Testis (tissue), 3 donors: Measurements from ENCODE around the gene KCNA5. TPM values are rescaled to one million over a fixed set of nuclear protein-coding genes. Genes with fewer than 3 reads are reported as not detected.

Experiments used
- DNase-seq: peaks from one replicate; pipeline ENCODE4 v3.0.0-alpha.2; 2019
- H3K27ac ChIP-seq, 2 donors: fragments of 200-600 bp; sonication (generic); one replicate each; pipeline ENCODE4 v1.5.1; 2019
- H3K27me3 ChIP-seq: fragments of 200-600 bp; sonication (generic); one replicate; pipeline ENCODE4 v1.5.1; 2019
- H3K36me3 ChIP-seq: fragments of 200-600 bp; sonication (generic); one replicate; pipeline ENCODE4 v1.5.1; 2017; ENCODE audit warnings: low read depth; ENCODE audit errors: missing control alignments
- H3K4me1 ChIP-seq: fragments of 200-600 bp; sonication (generic); one replicate; pipeline ENCODE4 v1.5.1; 2019
- H3K4me3 ChIP-seq, 2 donors: fragments of 200-600 bp; sonication (generic); one replicate each; pipeline ENCODE4 v1.5.1; 2017 to 2019
- H3K9me3 ChIP-seq: fragments of 200-600 bp; sonication (generic); one replicate; pipeline ENCODE4 v1.5.1; 2017
- POLR2A ChIP-seq: fragments of 450-650 bp; IDR thresholded peaks from one replicate; pipeline ENCODE4 v1.6.1; 2017; ENCODE audit warnings: antibody characterized with exemption, mild to moderate bottlenecking, moderate library complexity
- WGBS, 2 donors: methylation state at CpG; one replicate each; pipeline ENCODE4 v1.1.5; 2018; 5-methylcytosine and 5-hydroxymethylcytosine counted together
- intact Hi-C: fragments of 100-400 bp; cut with DNase I; formaldehyde crosslinking; loops from one replicate; pipeline ENCODE4 v1.15.1; 2023; ENCODE audit warnings: low total_unique reads
- polyA plus RNA-seq: library from polyadenylated mRNA; stranded (reverse); fragments of 350-450 nt; fragmentation: Illumina TruSeq; extraction: RNeasy Lipid Tissue Mini Kit (QIAGEN cat#74804); gene quantifications from one replicate; pipeline ENCODE4 v1.2.3, GENCODE V29; 2014; ENCODE audit warnings: low read depth, low replicate concordance; ENCODE audit not compliant: insufficient read depth
- total RNA-seq, 2 donors: library from RNA; depleted of rRNA; stranded (reverse); fragments of >200 nt; gene quantifications; one replicate each; pipeline ENCODE4 v1.2.3, GENCODE V29; 2016
- TF ChIP-seq, protein P1 (sequence below), 3 experiments: fragments of 450-650 bp in 2 of 3; fragments of 200-600 bp in 1 of 3; sonication (generic) in 1 of 3; IDR thresholded peaks; one replicate each; pipeline ENCODE4 v1.5.1; 2016 to 2019; ENCODE audit warnings: antibody characterized with exemption in 3 of 3, mild to moderate bottlenecking in 2 of 3, moderate library complexity in 1 of 3

The KCNA5 gene
- total and polyA plus RNA-seq, 3 donors from 2014 or later, result 0.25 to 0.94 (median 0.79) TPM

DNA sequence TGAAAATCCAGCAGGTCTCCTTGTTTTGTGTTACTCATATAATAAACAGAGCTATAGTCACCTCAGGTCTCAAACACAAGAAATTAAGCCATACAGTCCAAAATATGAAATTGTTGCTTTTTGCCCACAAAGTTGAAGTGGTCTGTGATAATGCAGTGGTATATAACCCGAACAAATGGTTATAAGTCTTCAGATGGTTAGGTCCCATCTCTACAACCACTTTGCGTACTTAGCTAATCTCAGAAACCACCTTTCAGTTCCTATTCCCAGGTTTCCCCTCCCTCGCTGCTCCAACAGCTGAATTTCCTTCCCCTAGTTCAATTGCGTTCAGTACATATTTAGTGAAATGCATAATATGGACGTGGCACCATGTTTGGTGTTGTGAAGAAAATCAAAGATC lies 3.3 kb upstream of the KCNA5 start:
- WGBS, 2 donors, result 71 to 76% methylated on average over 5 of the region's 5 CpGs
- no peaks in the 10 kb centered on the region for H3K4me1 ChIP-seq
- H3K9me3 ChIP-seq, result no peaks in the 10 kb centered on the region
- intact Hi-C loops, result no loop called here
- H3K36me3 ChIP-seq, result no peaks in the 10 kb centered on the region
- no peak overlapping the region for H3K4me3 ChIP-seq
- H3K27me3 ChIP-seq, result no peaks in the 10 kb centered on the region
- no peak overlapping the region for H3K27ac ChIP-seq
- DNase-seq, result no peak
- TF ChIP-seq POLR2A, result no peak
- TF ChIP-seq, protein P1, sequence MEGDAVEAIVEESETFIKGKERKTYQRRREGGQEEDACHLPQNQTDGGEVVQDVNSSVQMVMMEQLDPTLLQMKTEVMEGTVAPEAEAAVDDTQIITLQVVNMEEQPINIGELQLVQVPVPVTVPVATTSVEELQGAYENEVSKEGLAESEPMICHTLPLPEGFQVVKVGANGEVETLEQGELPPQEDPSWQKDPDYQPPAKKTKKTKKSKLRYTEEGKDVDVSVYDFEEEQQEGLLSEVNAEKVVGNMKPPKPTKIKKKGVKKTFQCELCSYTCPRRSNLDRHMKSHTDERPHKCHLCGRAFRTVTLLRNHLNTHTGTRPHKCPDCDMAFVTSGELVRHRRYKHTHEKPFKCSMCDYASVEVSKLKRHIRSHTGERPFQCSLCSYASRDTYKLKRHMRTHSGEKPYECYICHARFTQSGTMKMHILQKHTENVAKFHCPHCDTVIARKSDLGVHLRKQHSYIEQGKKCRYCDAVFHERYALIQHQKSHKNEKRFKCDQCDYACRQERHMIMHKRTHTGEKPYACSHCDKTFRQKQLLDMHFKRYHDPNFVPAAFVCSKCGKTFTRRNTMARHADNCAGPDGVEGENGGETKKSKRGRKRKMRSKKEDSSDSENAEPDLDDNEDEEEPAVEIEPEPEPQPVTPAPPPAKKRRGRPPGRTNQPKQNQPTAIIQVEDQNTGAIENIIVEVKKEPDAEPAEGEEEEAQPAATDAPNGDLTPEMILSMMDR (IDR thresholded peaks at IDR 0.05), result no peak

DNA sequence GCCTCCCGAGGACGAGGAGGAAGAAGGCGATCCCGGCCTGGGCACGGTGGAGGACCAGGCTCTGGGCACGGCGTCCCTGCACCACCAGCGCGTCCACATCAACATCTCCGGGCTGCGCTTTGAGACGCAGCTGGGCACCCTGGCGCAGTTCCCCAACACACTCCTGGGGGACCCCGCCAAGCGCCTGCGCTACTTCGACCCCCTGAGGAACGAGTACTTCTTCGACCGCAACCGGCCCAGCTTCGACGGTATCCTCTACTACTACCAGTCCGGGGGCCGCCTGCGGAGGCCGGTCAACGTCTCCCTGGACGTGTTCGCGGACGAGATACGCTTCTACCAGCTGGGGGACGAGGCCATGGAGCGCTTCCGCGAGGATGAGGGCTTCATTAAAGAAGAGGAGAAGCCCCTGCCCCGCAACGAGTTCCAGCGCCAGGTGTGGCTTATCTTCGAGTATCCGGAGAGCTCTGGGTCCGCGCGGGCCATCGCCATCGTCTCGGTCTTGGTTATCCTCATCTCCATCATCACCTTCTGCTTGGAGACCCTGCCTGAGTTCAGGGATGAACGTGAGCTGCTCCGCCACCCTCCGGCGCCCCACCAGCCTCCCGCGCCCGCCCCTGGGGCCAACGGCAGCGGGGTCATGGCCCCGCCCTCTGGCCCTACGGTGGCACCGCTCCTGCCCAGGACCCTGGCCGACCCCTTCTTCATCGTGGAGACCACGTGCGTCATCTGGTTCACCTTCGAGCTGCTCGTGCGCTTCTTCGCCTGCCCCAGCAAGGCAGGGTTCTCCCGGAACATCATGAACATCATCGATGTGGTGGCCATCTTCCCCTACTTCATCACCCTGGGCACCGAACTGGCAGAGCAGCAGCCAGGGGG lies 979 bp downstream of the KCNA5 start:
- TF ChIP-seq, protein P1 (IDR thresholded peaks at IDR 0.05), result no peak
- TF ChIP-seq POLR2A, result no peak
- Histone ChIP-seq H3K4me3 (peak overlapping the region in 1 of 2 donors; percentile 26), H3K4me1 (no peaks in the 10 kb centered on the region)

DNA sequence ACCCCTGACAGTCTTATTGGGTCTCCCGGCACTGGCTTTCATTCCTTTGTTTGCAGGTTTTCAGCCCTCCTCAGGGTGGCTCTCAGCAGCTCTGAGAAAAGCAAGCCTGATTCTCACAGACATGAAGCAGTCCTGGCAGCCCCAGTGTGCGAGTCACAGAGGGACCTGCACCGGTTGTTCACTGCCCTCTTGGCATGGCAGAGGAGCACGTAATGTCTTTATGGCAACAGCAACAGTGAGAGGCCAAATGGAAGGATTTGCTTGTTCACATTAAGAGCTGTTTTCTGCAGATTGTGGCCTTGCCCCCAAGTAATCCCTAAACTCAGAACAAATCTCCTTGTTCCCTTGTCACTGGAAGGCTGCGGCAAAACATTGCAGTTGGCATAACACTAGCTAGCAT lies 3.4 kb downstream of the KCNA5 start:
- TF ChIP-seq, protein P1 (IDR thresholded peaks at IDR 0.05), result no peak
- no peak for TF ChIP-seq POLR2A
- Histone ChIP-seq H3K27me3 (no peaks in the 10 kb centered on the region), H3K27ac (no peak overlapping the region), H3K4me1 (no peaks in the 10 kb centered on the region), H3K9me3 (no peaks in the 10 kb centered on the region), H3K4me3 (no peak overlapping the region), H3K36me3 (no peaks in the 10 kb centered on the region)
- WGBS, 2 donors, result 44 to 55% methylated on average over 5 of the region's 5 CpGs
- intact Hi-C loops, result no loop called here
- DNase-seq, result no peak

More for the DNA sequence above, 979 bp downstream of the KCNA5 start:
- no peaks in the 10 kb centered on the region for H3K9me3 ChIP-seq
- DNase-seq, result no peak
- intact Hi-C loops, result no loop called here
- WGBS, 2 donors, result 48 to 70% methylated on average over 26 to 64 of the region's 71 CpGs
- no peaks in the 10 kb centered on the region for H3K36me3 ChIP-seq
- H3K27me3 ChIP-seq, result no peaks in the 10 kb centered on the region
- H3K27ac ChIP-seq, result no peak overlapping the region

DNA sequence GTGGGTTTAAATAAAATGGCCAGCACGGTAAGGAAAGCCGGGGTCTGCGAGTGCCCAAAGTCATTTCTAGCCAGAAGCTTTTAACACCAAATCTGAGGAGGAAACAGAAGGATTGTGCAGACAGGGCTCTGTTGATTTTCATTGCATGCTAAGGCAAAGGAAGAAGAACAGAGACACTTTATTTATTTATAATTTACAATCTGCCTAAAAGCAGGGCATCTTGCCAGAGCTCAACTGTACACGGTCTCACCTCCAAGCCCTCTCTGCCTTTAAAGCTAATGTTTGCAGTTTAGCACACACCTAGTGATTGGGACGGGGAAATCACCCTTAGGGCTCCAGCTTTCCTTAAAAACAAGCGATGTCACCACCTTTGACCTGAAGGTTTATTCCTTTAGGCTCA lies 4.0 kb downstream of the KCNA5 start:
- Histone ChIP-seq H3K9me3 (no peaks in the 10 kb centered on the region), H3K27me3 (no peaks in the 10 kb centered on the region), H3K36me3 (no peaks in the 10 kb centered on the region), H3K4me3 (no peak overlapping the region), H3K27ac (no peak overlapping the region), H3K4me1 (no peaks in the 10 kb centered on the region)
- 56 to 67% methylated on average over 6 of the region's 6 CpGs for WGBS, 2 donors
- DNase-seq, result no peak
- TF ChIP-seq POLR2A, result no peak
- TF ChIP-seq, protein P1 (IDR thresholded peaks at IDR 0.05), result no peak
- intact Hi-C loops, result no loop called here

DNA sequence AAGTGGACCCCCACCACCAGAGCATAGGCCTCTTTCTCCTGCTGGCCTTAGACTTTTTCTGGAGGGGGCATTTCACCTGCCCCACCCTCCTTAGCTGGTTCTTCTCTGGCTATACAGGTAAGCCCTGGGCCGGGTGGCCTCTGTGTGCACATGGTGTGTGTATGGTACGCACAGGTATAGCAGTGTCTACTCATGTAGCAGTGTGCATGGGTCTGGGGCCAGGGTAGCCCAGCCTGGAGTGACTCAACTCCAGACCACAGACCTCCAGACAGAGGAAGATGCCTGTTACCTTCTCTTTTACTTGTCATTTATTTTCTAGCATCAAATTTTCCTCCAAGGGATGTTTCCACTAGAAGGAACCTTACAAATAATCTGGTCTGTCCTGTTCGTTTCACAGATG lies 6.9 kb downstream of the KCNA5 start:
- Histone ChIP-seq H3K4me3 (no peak overlapping the region), H3K9me3 (no peaks in the 10 kb centered on the region), H3K27me3 (no peaks in the 10 kb centered on the region), H3K27ac (no peak overlapping the region), H3K36me3 (no peaks in the 10 kb centered on the region), H3K4me1 (no peaks in the 10 kb centered on the region)
- TF ChIP-seq POLR2A, result no peak
- TF ChIP-seq, protein P1 (IDR thresholded peaks at IDR 0.05), result no peak
- WGBS, 2 donors, result 89 to 90% methylated on average over 3 of the region's 3 CpGs
- DNase-seq, result no peak
- intact Hi-C loops, result no loop called here
